ENCODE data around the gene CD247.

Gene CD247

DNA sequence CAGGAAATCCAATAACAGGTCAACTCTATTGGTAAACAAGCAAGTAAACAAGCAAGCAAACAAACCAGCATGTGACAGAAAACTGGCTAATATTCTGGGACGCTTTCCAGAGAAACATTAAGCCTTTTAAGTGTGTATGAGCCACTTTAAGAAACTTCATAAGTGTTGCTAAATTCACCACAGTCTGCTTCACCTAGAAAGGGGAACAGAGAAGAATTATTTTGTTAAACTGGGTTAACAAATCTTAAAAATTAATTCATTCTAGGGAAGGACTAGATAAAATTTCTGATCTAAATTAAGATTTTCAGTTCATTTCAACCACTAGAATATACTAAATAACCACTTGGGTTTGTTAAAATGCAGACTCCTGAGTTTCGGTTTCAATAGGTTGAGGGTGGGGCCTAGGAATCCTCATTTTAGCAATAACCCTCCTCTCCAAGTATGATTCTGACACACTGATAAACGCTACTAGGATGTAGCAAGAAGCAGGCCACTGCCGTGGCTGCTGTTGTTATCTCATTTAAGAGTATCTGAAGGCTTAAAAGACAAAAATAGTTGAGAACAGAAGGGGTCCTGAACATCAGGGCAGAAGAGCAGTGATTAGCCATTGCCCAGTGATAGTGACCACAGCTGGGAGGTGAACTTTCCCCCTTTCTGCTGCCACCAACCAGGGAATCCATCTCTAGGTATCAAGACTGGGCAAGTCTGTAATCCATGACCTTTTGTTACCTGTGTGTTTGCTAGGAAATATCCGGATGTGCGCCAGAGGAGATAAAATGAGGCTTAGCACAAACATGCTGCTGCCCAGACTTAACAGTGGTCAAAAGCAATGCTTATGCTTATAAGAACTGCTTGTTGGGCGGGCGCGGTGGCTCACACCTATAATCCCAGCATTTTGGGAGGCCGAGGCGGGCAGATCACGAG is 24.0 kb upstream of the CD247 start:
- no peak for DNase-seq (ENCODE audit: low spot score)

DNA sequence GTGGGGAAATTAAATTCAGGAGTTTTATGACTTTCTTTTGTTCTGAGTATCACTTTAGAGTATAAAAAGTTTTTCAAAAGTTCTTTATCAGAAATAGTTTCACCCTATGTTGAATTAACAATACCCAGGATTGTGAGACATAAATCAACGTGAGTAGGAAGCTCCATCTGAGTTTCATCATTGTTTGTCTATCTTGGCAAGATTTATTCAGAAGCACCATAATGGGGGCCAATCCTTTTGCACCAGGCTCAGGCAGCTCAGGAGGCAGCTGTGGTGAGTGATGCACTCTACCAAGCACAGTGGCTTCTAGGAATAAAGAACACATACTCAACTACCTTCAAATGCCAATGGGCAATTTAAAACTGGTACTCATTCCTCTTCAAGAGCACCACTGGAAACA is 23.3 kb upstream of the CD247 start:
- no peak for DNase-seq (ENCODE audit: low spot score)

DNA sequence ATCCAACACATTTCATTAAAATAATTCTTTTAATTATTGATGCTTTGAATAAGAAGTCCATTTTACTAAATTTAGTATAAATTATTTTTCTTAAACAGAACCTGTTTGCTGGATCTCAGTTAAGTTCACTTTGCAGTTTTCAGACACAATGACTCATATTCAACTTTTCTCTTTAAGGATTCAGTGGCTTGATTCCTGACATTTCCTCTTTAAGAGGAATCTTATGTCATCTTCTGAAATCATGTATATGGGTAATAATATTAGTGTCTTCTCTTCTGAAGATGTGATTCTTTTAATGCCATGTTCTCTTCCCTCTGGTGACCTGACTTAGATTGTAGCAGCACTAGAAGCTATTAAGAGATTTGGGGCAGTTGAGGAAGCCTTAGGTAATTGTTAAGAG is 22.7 kb upstream of the CD247 start:
- no peak for DNase-seq (ENCODE audit: low spot score)

DNA sequence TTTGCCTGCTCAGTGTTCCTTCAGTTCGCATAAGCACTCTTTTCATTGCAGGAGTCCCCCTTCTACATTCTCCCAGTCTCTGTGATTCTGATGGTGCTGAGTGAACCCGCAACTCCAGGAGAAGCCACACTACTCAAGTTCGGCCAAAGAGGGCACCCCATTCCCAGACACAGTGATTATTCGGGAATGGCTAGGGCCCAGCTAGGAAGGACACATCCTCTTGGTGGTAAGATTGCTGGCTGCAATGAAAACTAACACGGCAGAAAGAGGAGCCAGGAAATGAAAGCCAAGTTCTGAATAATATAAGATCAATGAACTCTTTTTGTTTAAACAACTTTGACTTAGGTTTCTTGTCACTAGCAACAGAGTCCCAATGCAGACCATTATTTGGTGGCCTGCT is 20.3 kb upstream of the CD247 start:
- peak; percentile 10 for DNase-seq (ENCODE audit: low spot score)

DNA sequence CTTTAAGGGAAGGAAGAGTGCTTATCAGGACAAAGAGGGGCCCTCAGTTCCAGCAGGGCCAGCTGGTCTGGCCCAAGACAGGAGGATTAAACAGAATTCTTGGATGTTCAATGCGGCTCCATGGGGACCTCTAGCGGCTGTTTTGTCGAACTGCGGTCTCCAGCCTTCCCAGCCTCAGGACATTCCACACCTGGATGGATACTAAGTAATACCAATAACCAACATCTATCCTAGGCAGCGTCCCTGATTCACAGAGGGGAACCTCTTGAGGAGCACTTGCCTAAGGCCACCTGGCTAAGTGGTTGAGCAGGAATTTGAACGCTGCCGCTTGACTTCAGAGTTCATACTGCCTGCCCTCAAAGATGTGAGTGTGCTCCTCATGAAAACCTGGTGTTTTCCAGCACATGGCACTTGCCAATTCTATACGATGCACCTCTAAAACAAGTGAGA is 15.5 kb upstream of the CD247 start:
- peak; percentile 58 for DNase-seq (ENCODE audit: low spot score)

DNA sequence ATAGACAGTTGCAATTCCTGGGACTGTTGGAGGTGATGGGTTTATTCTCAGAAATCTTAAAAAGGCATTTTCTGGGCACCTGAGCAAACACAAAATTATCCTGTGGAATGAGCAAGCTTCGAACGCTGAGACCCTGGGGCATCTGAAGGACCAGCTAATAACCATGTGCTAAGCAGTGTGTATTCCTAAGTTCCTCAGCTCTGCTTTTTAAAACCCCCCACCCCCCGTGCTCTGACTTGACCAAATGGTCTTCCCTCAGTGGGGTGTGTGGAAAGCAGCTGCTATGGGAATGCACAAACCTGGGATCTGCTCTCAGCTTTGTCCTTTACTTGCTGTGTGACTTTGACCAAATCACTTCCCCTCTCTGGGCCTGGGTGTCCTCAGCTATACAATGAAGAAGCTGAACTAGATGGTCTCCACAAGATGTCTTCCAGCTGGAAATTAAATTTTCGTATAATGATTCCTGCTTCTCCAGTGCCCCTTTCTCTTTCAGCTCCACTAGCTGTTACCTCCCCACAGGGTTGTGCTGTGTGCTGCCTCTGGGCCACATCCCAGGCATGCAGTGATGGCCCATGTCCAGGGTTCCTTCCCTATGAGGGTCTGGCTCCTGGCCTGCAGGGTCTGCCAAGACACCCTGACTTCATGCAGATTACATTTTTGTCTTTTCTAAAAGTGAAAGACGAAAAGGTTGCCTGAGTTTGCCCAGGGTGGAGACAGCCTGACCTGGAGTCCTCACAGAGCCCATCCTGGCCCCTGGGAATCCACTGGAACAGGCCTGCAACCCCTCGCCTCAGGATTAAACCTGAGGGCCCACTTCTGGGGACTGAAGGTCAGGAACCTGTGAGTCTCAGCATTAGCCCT is 14.9 kb upstream of the CD247 start:
- DNase-seq (ENCODE audit: low spot score): no peak

DNA sequence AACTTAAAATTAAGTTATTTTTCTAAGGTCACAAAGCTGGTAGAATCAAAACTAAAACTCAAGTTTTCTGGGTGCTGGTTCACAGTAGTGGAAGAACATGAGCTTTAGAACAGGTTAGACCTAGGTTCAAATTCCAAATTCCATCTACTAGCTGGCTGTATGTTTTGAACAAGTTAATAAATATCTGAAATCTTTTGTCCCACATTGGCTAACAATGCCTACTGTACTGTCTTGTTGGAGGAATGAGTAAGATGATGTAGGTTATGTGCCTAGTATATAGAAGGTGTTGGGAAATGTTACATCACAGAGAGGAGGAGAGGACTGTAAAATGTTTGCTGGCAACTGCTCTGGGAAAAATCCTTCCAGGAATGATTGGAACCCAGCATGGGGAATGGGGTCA is 14.0 kb upstream of the CD247 start:
- no peak for DNase-seq (ENCODE audit: low spot score)

DNA sequence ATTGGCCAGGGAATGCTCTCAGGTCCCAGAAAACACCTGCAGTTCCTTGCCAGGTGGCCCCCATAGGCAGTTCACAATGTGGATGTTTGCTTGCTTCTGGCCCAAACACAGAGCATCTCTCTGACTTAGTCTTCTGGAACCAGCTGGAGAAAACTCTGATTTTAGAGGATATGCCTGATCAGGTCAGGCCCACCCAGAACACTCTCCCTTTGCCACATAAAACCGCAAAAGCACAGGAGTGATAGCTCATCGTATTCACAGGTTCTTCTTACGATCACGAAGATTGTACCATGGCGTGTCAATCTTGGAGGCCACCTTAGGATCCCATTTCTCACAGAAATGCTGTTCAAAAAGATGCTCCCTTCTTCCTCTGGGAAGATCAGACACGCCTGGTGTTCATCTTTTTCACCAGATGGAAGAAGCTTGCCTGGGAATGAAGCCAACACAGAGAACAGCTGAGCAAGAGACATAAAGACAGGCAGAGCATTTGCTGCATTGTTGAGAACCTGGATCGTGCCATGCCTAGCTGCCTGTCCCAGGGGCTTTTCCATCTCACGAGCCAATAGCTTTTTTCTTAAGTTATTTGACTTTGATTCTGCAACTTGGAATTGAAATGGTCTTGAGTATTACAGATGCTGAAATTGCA is 11.6 kb upstream of the CD247 start:
- no peak for DNase-seq (ENCODE audit: low spot score)

DNA sequence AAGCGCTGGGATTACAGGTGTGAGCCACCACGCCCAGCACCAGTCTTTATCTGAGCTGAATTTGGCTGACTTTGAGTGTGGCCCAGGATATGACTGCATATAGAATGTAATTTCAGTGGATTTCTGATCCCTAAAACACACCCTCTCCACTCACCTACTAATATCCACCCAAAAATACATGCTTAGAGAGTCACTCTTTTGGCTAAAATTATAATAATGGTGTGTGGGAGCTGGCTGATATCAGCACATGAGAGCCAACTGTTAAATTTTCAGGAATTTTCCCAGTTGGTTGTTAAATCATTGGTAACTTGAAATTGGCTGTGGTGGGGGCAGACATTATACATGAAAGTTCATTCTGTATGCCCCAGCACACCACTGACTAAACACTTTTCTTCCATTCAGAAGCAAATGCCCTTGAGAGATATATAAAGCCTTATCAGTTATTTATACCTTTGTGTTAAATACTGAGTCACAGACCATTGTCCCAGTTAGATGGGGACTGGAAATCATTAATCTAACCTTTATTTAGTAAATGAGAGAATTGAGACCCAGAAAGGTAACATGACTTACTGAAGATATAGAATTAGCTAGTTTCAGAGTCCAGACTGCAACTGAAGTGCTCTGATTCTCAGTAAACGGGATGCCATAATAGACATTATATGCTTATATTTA is 9.9 kb upstream of the CD247 start:
- DNase-seq (ENCODE audit: low spot score): no peak

DNA sequence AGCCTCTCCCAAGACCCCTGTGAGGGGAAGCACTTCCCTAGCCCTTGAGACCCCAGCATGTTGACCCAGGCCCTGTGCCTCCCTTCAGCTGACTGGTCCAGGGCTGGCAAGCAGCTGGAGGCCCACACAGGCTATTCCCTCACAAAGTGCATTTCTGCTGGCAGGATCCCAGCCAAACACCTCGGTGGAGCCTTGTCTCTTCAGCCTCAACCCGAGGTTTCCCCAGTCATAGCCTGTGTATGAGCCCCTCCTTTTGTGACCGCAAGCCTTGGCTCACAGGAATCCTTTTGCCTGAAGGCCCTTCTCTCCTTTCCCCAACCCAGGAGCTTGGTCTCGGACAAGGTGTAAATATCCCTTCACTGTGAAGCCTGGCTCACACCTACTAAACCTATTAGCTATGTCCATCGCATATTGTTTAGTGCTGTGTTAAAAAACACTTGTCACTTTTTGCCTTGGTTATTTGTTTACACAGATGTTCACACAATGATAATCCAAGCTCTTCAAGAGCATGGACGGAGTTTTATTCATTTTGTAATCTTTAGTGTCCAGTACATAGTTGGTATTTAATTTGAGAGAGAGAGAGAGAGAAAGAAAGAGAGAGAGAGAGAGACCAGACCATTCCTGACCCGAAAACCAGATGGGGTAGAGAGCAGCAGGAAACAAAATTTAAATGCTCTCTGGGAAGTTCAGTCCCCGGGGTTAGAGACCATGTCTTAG is 8.5 kb upstream of the CD247 start:
- no peak for DNase-seq (ENCODE audit: low spot score)

DNA sequence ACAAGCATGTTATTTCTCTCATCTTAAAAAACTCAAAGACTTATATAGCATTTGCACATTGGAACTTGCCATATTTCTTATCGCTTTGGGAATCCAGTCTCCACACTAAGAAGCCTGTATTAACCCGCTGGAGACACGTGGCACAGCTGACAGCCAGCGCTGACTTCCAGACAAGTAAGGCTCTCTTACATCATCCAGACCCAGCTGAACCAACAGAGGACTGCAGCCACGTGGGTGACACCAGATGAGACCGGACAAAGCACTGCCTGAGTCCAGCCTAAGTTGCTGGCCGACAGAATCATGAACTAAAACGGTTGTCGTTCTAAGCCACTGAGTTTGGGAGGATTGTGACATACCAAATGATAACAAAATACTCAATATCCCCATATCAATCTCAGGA is 6.3 kb upstream of the CD247 start:
- no peak for DNase-seq (ENCODE audit: low spot score)

DNA sequence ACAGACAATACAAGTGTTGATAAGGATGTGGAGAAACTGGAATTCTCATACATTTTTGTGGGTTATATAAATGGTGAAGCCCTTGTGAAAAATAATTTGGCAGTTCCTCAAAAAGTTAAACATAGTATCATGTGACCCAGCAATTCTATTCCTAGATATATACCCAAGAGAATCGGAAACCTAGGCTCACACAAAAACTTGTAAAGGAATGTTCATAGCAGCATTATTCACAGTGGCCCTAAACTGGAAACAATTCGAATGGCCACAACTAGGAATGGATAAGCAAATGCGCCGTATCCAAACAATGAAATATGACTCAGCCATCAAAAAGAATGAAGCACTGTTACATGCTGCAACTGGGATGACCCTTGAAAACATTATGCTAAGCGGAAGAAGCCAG is 3.9 kb upstream of the CD247 start:
- no peak for DNase-seq (ENCODE audit: low spot score)

DNA sequence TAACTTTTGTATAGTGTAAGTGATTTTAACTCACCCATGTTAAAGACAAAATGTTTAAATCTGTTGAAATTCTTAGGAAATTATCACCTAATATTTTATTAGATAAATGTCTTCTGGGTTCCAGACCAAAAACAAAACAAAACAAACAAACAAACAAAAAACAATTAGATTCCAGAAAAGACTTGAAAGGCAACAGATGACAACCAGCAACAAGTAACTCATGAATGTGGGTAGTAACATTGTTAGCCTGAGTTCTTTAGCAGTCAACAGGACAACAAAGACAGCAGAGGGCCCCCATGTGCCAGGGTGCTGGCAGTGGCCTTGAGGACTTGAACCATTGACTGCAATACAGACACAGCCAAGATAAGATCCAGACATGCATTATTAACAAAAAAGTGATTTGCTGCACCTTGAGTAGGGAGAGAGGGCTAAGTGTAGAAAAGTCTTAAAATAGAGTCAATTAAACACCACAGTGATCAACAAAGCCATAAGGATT is 2.4 kb upstream of the CD247 start:
- DNase-seq (ENCODE audit: low spot score): no peak

DNA sequence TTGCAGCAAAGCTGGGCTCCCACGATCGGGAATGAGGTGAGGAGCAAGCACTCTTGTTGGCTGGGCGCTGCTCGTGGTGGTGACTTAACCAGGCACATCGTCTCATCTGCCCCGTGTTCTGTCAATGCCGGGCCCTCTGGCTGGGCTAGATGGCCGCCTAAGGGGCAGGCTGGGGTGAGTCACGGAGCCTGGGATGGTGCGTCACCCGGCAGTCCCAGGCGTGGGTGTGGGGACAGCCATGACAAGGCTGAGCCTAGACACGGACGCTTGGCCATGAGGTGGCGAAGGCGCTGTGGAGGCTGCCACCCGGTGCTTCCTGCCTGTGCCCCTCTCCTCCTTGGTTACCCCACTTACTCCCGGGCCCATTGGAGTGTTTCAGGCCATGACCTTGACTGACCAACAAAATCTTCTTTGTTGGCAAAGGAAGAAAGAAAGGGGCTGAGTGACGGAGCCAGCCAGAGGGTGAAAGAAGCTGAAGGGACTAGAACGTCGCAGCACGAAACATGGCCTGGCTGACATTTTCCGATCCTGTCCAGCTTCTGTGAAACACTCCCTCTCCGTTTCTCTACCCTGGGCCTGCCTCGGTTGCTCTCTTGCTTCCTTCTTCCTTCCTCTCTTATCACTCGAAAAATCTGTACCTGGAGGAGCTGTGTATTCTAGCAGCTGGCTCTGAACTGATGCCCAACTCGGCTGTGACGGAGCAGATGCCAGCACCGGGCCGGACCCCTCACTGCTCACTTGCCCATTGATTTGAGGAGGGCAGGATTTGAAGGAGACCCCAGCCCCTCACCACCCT is 596 bp downstream of the CD247 start:
- DNase-seq (ENCODE audit: low spot score): no peak

DNA sequence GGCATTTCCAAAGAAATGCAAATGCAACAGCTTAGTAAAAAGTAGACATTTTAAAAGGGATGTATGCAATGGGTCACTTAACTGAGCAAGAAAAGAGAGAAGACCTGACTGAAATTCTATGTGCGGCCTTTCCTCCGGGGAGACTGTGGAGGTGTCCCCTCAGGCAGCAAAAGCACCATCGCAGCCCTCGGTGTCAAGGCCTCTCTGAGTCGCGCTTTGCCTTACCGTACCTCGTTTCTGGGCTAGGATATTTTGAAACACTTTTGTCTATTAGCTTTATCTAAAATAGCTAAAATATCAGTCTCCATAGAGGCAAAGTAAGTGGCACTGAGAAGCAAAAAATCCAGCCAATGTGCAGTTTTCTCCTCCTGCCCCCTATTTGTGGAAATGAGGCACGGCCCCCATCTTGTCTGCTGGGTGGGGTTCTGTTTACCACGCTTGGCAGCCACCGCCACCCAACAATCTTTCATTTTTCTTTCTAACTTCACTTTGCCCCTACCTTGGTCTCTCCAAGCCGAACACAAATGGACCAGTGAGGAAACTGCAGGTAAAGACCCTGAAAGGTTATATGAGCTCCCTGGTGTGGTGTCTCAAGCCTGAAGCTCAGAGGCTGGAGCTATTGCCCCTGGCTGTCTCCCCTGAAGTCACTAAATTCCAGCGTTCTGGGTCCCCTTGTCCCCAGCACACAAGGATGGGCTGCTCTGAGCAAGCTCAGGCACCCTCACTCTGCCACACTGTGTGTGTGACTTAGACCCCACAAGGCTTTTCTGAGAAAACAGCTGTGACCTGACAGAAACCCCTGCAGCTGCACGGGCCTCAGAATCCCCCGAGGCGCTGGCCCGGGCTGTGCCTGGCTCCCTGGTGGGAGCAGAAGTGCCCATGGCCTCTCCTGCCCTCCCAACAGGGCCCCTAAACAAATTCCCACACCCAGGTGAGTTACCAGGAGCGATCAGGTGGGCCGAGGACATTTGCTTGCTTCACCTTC is 1.6 kb downstream of the CD247 start:
- no peak for DNase-seq (ENCODE audit: low spot score)

DNA sequence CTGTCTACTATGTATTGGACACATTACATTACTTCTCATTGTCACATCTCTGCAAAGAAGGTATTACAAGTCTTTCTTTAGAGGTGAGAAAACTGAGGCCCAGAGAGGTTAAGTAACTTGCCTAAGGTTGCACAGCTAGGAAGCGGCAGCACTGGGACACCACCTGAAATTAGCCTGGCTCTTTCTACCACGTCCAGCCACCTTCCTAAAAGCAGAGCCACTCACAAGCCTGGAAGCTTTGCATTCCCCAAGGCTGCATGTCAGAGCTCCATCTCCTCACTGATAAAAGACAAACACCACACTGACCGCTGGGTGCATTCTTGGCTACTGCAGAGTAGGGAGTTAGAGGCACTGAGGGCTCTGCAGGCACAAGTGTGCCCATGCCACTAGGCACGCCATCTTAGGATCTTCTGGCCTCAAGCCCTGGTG is 2.4 kb downstream of the CD247 start:
- DNase-seq (ENCODE audit: low spot score): no peak

DNA sequence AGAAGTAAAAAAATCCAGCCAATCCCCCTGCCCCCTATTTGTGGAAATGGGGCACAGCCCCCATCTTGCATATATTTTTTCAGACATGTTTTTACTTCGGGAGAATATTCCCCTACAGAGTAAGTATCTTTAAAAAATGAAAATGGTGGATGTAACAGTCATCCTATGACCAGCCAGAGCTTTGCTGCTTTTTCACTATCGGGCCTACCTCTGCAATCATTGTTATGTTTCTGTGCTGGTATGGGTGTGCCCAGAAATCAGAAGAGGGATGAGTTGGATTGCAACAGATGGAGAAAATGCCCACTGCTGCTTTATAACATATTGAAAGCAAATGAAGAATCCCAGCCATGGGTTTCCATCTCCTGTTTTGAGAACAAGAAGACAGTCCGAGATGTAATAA is 2.9 kb downstream of the CD247 start:
- DNase-seq (ENCODE audit: low spot score): no peak

DNA sequence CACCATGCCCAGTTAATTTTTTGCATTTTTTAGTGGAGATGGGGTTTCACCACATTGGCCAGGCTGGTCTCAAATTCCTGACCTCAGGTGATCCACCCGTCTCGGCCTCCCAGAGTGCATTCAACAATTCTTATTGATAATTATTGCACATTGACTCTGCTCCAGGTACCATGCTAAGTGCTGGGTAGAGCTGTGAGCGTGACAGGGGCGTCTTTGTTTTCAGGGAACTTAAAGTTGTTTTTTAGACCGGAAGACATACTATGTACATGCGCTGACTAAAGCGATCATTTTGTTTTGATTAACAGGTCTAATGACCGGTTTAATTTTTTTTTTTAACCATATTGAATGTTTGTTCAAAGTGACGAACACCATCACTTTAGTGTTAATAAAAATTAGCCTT is 4.0 kb downstream of the CD247 start:
- DNase-seq (ENCODE audit: low spot score): no peak

DNA sequence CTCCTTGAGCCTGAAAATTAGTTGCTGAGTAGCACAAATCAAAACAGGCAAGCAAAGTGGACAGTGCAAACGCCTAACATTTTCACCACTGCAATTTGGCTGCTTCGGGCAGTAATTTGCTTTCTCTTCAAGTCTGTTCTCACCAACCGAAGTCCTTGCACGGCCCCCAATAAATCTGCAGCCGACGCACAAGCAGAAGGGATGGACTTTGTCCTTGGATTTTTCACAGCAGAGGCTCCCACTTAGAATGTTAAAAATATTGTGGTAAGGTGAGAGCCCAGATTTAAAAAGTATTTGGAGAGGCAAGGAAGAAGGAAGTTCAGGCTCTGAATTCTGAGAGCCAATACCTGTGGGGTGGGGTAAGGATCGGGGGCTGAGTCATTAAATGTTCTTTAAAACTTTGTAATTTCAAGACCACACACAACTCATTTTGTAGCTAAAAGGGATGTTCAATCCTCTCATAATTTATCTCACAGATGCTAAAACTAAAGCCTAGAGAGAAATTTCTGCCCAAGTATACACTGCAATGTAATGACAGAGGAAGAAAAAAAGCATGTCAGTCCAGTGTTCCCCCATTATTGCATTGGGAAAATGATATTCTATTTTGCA is 6.2 kb downstream of the CD247 start:
- no peak for DNase-seq (ENCODE audit: low spot score)
